B cell (primary cell): ENCODE results near the gene ITGB7.

Source experiments
- CTCF ChIP-seq: fragments of 200-600 bp; IDR thresholded peaks from one replicate; pipeline ENCODE4 v1.8.0; 2022; ENCODE audit warnings: antibody characterized with exemption, mild to moderate bottlenecking
- EZH2 ChIP-seq: IDR thresholded peaks from 2 replicates; pipeline ENCODE4 v1.6.1; 2012; ENCODE audit warnings: borderline replicate concordance, low read depth, mild to moderate bottlenecking, moderate library complexity, low read length; ENCODE audit not compliant: insufficient read depth, poor library complexity, severe bottlenecking

- TF ChIP-seq CTCF, result no peak
- no peak for TF ChIP-seq EZH2
Measured at GRCh38 chr12:53160673-53161072, 46.4 kb downstream of the ITGB7 start.
